CD14-positive monocyte (primary cell): ENCODE results near the gene CACUL1. TPM values are rescaled to one million over a fixed set of nuclear protein-coding genes. Genes with fewer than 3 reads are reported as not detected.
A peak's percentile ranks its signal among the peaks of the same experiment; 100 is the strongest.

ENCODE experiments used
- DNase-seq, 3 donors: peaks; one replicate each; pipeline ENCODE4 v3.0.0-alpha.2; 2011 to 2022
- H2AFZ ChIP-seq: 2 replicates; pipeline ENCODE4 v1.6.0; 2012; ENCODE audit warnings: mild to moderate bottlenecking, low read depth, low read length, inconsistent platforms; ENCODE audit not compliant: insufficient read depth, poor library complexity, severe bottlenecking
- H3K27ac ChIP-seq, 2 donors: 1 replicate in 1 of 2; 2 replicates in 1 of 2; pipeline ENCODE4 v1.5.1; 2012 to 2013; ENCODE audit warnings: low read length in 2 of 2, control low read depth in 1 of 2, inconsistent platforms in 1 of 2, low read depth in 1 of 2, mild to moderate bottlenecking in 1 of 2
- H3K27me3 ChIP-seq, 2 donors: one replicate each; pipeline versions ENCODE4 v1.6.0 to v1.6.1; 2011 to 2013; ENCODE audit warnings: low read length in 2 of 2; ENCODE audit not compliant: control insufficient read depth in 2 of 2, insufficient read depth in 2 of 2
- H3K36me3 ChIP-seq, 2 donors: replicated peaks in 1 of 2; 1 replicate in 1 of 2; 2 replicates in 1 of 2; pipeline versions ENCODE4 v1.5.1 to v1.6.1; 2012 to 2013; ENCODE audit warnings: low read length in 2 of 2, control low read depth in 1 of 2, inconsistent platforms in 1 of 2, mild to moderate bottlenecking in 1 of 2; ENCODE audit not compliant: insufficient read depth in 2 of 2, control insufficient read depth in 1 of 2
- H3K4me1 ChIP-seq, 2 donors: 1 replicate in 1 of 2; 2 replicates in 1 of 2; pipeline versions ENCODE4 v1.5.1 to v1.6.1; 2012 to 2013; ENCODE audit warnings: low read length in 2 of 2, control low read depth in 1 of 2, inconsistent platforms in 1 of 2, mild to moderate bottlenecking in 1 of 2, moderate library complexity in 1 of 2; ENCODE audit not compliant: insufficient read depth in 2 of 2, control insufficient read depth in 1 of 2
- H3K4me2 ChIP-seq: replicated peaks from 2 replicates; pipeline ENCODE3; 2012; ENCODE audit warnings: low read length, moderate library complexity, mild to moderate bottlenecking; ENCODE audit not compliant: poor library complexity, severe bottlenecking; ENCODE audit errors: extremely low read depth
- H3K4me3 ChIP-seq, 3 experiments: fragments of 200-600 bp in 1 of 3; sonication (generic) in 1 of 3; replicated peaks in 1 of 3; 1 replicate in 2 of 3; 2 replicates in 1 of 3; pipeline ENCODE4 v1.5.1; 2011 to 2013; ENCODE audit warnings: low read length in 3 of 3, mild to moderate bottlenecking in 3 of 3, control low read depth in 2 of 3, low read depth in 2 of 3, inconsistent platforms in 1 of 3, moderate library complexity in 1 of 3
- H3K79me2 ChIP-seq: 2 replicates; pipeline ENCODE4 v1.6.0; 2012; ENCODE audit warnings: mild to moderate bottlenecking, control low read depth, inconsistent platforms, low read length, moderate library complexity; ENCODE audit not compliant: insufficient read depth
- H3K9ac ChIP-seq: 2 replicates; pipeline ENCODE4 v1.6.0; 2017; ENCODE audit warnings: low read length, mild to moderate bottlenecking; ENCODE audit not compliant: insufficient read depth, poor library complexity, severe bottlenecking
- H3K9me3 ChIP-seq, 2 donors: replicated peaks in 1 of 2; 1 replicate in 1 of 2; 2 replicates in 1 of 2; pipeline versions ENCODE4 v1.5.1 to v1.6.1; 2012 to 2013; ENCODE audit warnings: low read length in 2 of 2, control low read depth in 1 of 2; ENCODE audit not compliant: control insufficient read depth in 1 of 2, insufficient read depth in 1 of 2
- H4K20me1 ChIP-seq: 2 replicates; pipeline ENCODE4 v1.6.0; 2012; ENCODE audit warnings: mild to moderate bottlenecking, low read length, control low read depth, moderate library complexity; ENCODE audit not compliant: insufficient read depth
- H3K27ac Mint-ChIP-seq, 7 donors: one replicate each; pipeline ENCODE4 v1.8.0; 2020; ENCODE audit warnings: mild to moderate bottlenecking in 7 of 7, mixed read lengths in 7 of 7, moderate library complexity in 6 of 7, inconsistent platforms in 2 of 7
- H3K27me3 Mint-ChIP-seq, 3 donors: one replicate each; pipeline ENCODE4 v1.8.0; 2021 to 2022; ENCODE audit warnings: low read depth in 3 of 3, mild to moderate bottlenecking in 3 of 3, mixed read lengths in 3 of 3, moderate library complexity in 3 of 3, inconsistent platforms in 1 of 3
- H3K36me3 Mint-ChIP-seq, 2 donors: one replicate each; pipeline ENCODE4 v1.8.0; 2020; ENCODE audit warnings: mixed read lengths in 2 of 2, inconsistent platforms in 1 of 2, mild to moderate bottlenecking in 1 of 2
- H3K4me1 Mint-ChIP-seq: one replicate; pipeline ENCODE4 v1.8.0; 2020; ENCODE audit warnings: mild to moderate bottlenecking, mixed read lengths
- H3K4me3 Mint-ChIP-seq, 2 donors: one replicate each; pipeline ENCODE4 v1.8.0; 2020; ENCODE audit warnings: mild to moderate bottlenecking in 2 of 2, mixed read lengths in 2 of 2, moderate library complexity in 1 of 2
- H3K9me3 Mint-ChIP-seq, 7 donors: one replicate each; pipeline ENCODE4 v1.8.0; 2020 to 2022; ENCODE audit warnings: mixed read lengths in 7 of 7, mild to moderate bottlenecking in 6 of 7, moderate library complexity in 6 of 7, inconsistent platforms in 2 of 7
- CTCF ChIP-seq: fragments of 200-600 bp; IDR thresholded peaks from one replicate; pipeline ENCODE4 v1.8.0; 2022; ENCODE audit warnings: antibody characterized with exemption, mild to moderate bottlenecking
- WGBS: methylation state at CpG from one replicate; pipeline ENCODE4 v1.1.5; 2013; ENCODE audit warnings: missing lambda C conversion rate; ENCODE audit not compliant: insufficient coverage; 5-methylcytosine and 5-hydroxymethylcytosine counted together
- intact Hi-C, 2 donors: fragments of 100-400 bp; cut with micrococcal nuclease; formaldehyde crosslinking; loops; one replicate each; pipeline versions ENCODE4 v1.15.0 to v1.15.1; 2023
- polyA plus RNA-seq, 3 donors: library from polyadenylated mRNA; depleted of rRNA in 1 of 3; unstranded in 2 of 3; stranded (reverse) in 1 of 3; fragments of 300-500 nt in 2 of 3; fragments of >200 nt in 1 of 3; fragmentation: Illumina TruSeq in 2 of 3; gene quantifications; 1 replicate in 2 of 3; 2 replicates in 1 of 3; pipeline ENCODE4 v1.2.3, GENCODE V29; 2012 to 2021

The CACUL1 gene
- polyA plus RNA-seq, 3 donors = 18.1 to 50.8 (median 38.8) TPM

- Histone ChIP-seq H3K27me3 (no peaks in the 10 kb centered on the region), H3K9ac (no peak overlapping the region), H3K79me2 (peaks cover 27% of the 10 kb centered on the region), H4K20me1 (peaks cover 37% of the 10 kb centered on the region), H2AFZ (no peak overlapping the region), H3K4me1 (no peaks in the 10 kb centered on the region), H3K4me3 (no peak overlapping the region), H3K36me3 (peaks cover 13 to 27% of the 10 kb centered on the region in 2 donors), H3K4me2 (no peak overlapping the region), H3K9me3 (no peaks in the 10 kb centered on the region), H3K27ac (peak overlapping the region in 1 of 2 donors; percentile 11)
- no peak for TF ChIP-seq CTCF
- Mint-ChIP-seq H3K9me3 (no peaks in the 10 kb centered on the region), H3K4me1 (peaks cover 2% of the 10 kb centered on the region), H3K27me3 (no peaks in the 10 kb centered on the region), H3K36me3 (peaks cover 23 to 39% of the 10 kb centered on the region in 2 donors), H3K4me3 (no peak overlapping the region), H3K27ac (peak overlapping the region in 3 of 7 donors; percentile 25 to 46 (median 43))
- intact Hi-C loops = loop anchor here (10.0 kb wide), 1 partner anchor 157 kb away; no protein-coding TSS in a partner anchor
- DNase-seq = no peak
- WGBS = 96% methylated on average over 2 of the region's 3 CpGs
Observed at GRCh38 chr10:118721539-118721876, 33.3 kb downstream of the CACUL1 start.

- H3K27me3 Mint-ChIP-seq = no peaks in the 10 kb centered on the region
- H3K4me1 Mint-ChIP-seq = no peaks in the 10 kb centered on the region
- H3K36me3 ChIP-seq = peaks cover 13 to 21% of the 10 kb centered on the region in 2 donors
Observed at GRCh38 chr10:118720685-118721538, 33.9 kb downstream of the CACUL1 start.

More at GRCh38 chr10:118720685-118721538, 33.9 kb downstream of the CACUL1 start:
- Mint-ChIP-seq H3K9me3 (no peaks in the 10 kb centered on the region), H3K27ac (no peak overlapping the region), H3K36me3 (peaks cover 17 to 33% of the 10 kb centered on the region in 2 donors), H3K4me3 (no peak overlapping the region)
- Histone ChIP-seq H3K4me1 (no peaks in the 10 kb centered on the region), H3K79me2 (peaks cover 22% of the 10 kb centered on the region), H3K27ac (no peak overlapping the region), H4K20me1 (peaks cover 37% of the 10 kb centered on the region), H3K9ac (no peak overlapping the region), H3K9me3 (no peaks in the 10 kb centered on the region), H2AFZ (no peak overlapping the region), H3K4me2 (no peak overlapping the region), H3K27me3 (no peaks in the 10 kb centered on the region), H3K4me3 (no peak overlapping the region)
- intact Hi-C loops = loop anchor here (10.0 kb wide), 1 partner anchor 156 kb away; no protein-coding TSS in a partner anchor
- peak; percentile 95 for TF ChIP-seq CTCF
- WGBS = no CpG with 5 or more reads among the region's 3 CpGs
- DNase-seq = peak; percentile 47 to 71 (median 47)
